Trophoblast cell (in vitro differentiated cells and primary cell): ENCODE measurements around the gene ING2.

Experiments
- DNase-seq, 2 donors: peaks; one replicate each; pipeline ENCODE4 v3.0.0-alpha.2; 2016
- H2AFZ ChIP-seq: 2 replicates; pipeline ENCODE4 v1.6.1; 2013; ENCODE audit warnings: low read length, moderate library complexity, mild to moderate bottlenecking; ENCODE audit not compliant: insufficient read depth, poor library complexity
- H2AK5ac ChIP-seq: 2 replicates; pipeline ENCODE4 v1.6.1; 2013; ENCODE audit warnings: mild to moderate bottlenecking, low read length
- H2BK120ac ChIP-seq: 2 replicates; pipeline ENCODE4 v1.6.1; 2013; ENCODE audit warnings: low read length, mild to moderate bottlenecking, moderate library complexity; ENCODE audit not compliant: insufficient read depth, poor library complexity
- H2BK12ac ChIP-seq: 2 replicates; pipeline ENCODE4 v1.6.1; 2013; ENCODE audit warnings: mild to moderate bottlenecking, low read length, moderate library complexity
- H2BK5ac ChIP-seq: 2 replicates; pipeline ENCODE4 v1.6.1; 2013; ENCODE audit warnings: low read length, low read depth, moderate library complexity, mild to moderate bottlenecking; ENCODE audit not compliant: poor library complexity
- H3K14ac ChIP-seq: 2 replicates; pipeline ENCODE4 v1.6.1; 2013; ENCODE audit warnings: mild to moderate bottlenecking, low read length
- H3K18ac ChIP-seq: 2 replicates; pipeline ENCODE4 v1.6.1; 2013; ENCODE audit warnings: mild to moderate bottlenecking, low read length
- H3K23ac ChIP-seq: 2 replicates; pipeline ENCODE4 v1.6.1; 2013; ENCODE audit warnings: low read length
- H3K27ac ChIP-seq: 2 replicates; pipeline ENCODE4 v1.5.1; 2013; ENCODE audit warnings: low read depth, mild to moderate bottlenecking, inconsistent platforms, low read length, moderate library complexity
- H3K27me3 ChIP-seq: 2 replicates; pipeline ENCODE4 v1.6.1; 2013; ENCODE audit warnings: inconsistent platforms, mild to moderate bottlenecking, low read length, moderate library complexity; ENCODE audit not compliant: insufficient read depth
- H3K36me3 ChIP-seq, 2 experiments: 1 replicate in 1 of 2; 2 replicates in 1 of 2; pipeline ENCODE4 v1.6.1; 2013; ENCODE audit warnings: low read length in 2 of 2, mild to moderate bottlenecking in 2 of 2, moderate library complexity in 1 of 2; ENCODE audit not compliant: insufficient read depth in 2 of 2, control insufficient read depth in 1 of 2
- H3K4ac ChIP-seq: 2 replicates; pipeline ENCODE4 v1.6.1; 2013; ENCODE audit warnings: low read depth, mild to moderate bottlenecking, low read length, moderate library complexity
- H3K4me1 ChIP-seq, 2 experiments: 1 replicate in 1 of 2; 2 replicates in 1 of 2; pipeline ENCODE4 v1.6.1; 2013; ENCODE audit warnings: low read length in 2 of 2, mild to moderate bottlenecking in 2 of 2, moderate library complexity in 1 of 2; ENCODE audit not compliant: insufficient read depth in 2 of 2, control insufficient read depth in 1 of 2
- H3K4me2 ChIP-seq: 2 replicates; pipeline ENCODE4 v1.6.1; 2013; ENCODE audit warnings: inconsistent platforms, mild to moderate bottlenecking, low read length, moderate library complexity
- H3K4me3 ChIP-seq: 2 replicates; pipeline ENCODE4 v1.5.1; 2013; ENCODE audit warnings: mild to moderate bottlenecking, low read depth, low read length, inconsistent platforms
- H3K79me1 ChIP-seq: one replicate; pipeline ENCODE4 v1.6.1; 2013; ENCODE audit warnings: low read length
- H3K79me2 ChIP-seq: 2 replicates; pipeline ENCODE4 v1.6.1; 2013; ENCODE audit warnings: low read length, mild to moderate bottlenecking; ENCODE audit not compliant: control insufficient read depth, insufficient read depth, poor library complexity
- H3K9ac ChIP-seq: 2 replicates; pipeline ENCODE4 v1.6.1; 2013; ENCODE audit warnings: mild to moderate bottlenecking, low read length
- H3K9me3 ChIP-seq: 2 replicates; pipeline ENCODE4 v1.6.1; 2013; ENCODE audit warnings: low read depth, mild to moderate bottlenecking, control low read depth, inconsistent platforms, low read length; ENCODE audit not compliant: insufficient read depth
- H4K12ac ChIP-seq: 2 replicates; pipeline ENCODE4 v1.6.1; 2013; ENCODE audit warnings: low read depth, mild to moderate bottlenecking, low read length, moderate library complexity
- H4K8ac ChIP-seq: 2 replicates; pipeline ENCODE4 v1.6.1; 2013; ENCODE audit warnings: low read depth, mild to moderate bottlenecking, low read length, moderate library complexity
- H4K91ac ChIP-seq: one replicate; pipeline ENCODE4 v1.6.1; 2013; ENCODE audit warnings: low read depth, mild to moderate bottlenecking, low read length, moderate library complexity
- WGBS: extraction: QIAGEN DNeasy Blood & Tissue Kit; methylation state at CpG from one replicate; pipeline ENCODE4 v1.1.7; 2013; ENCODE audit warnings: missing lambda C conversion rate; ENCODE audit not compliant: insufficient read length, insufficient coverage; ENCODE audit errors: extremely low coverage; 5-methylcytosine and 5-hydroxymethylcytosine counted together

Gene ING2

GRCh38 chr4:183499801-183500200 is 5.1 kb upstream of the ING2 start:
- no peak overlapping the region for H4K91ac ChIP-seq
- H3K4me1 ChIP-seq = no peaks in the 10 kb centered on the region
- no peak overlapping the region for H2AK5ac ChIP-seq
- H3K79me1 ChIP-seq = peaks cover 10% of the 10 kb centered on the region
- H3K79me2 ChIP-seq = peaks cover 2% of the 10 kb centered on the region
- no peaks in the 10 kb centered on the region for H3K9me3 ChIP-seq
- H3K4ac ChIP-seq = no peak overlapping the region
- no peak overlapping the region for H3K23ac ChIP-seq
- no peak overlapping the region for H4K12ac ChIP-seq
- H3K27me3 ChIP-seq = no peaks in the 10 kb centered on the region
- H3K36me3 ChIP-seq = peaks cover 0 to 1% of the 10 kb centered on the region in 2 experiments
- no CpG with 5 or more reads among the region's 5 CpGs for WGBS
- H3K4me3 ChIP-seq = no peak overlapping the region
- no peak overlapping the region for H3K27ac ChIP-seq
- no peak overlapping the region for H4K8ac ChIP-seq
- no peak overlapping the region for H2AFZ ChIP-seq
- no peak overlapping the region for H2BK12ac ChIP-seq
- no peak overlapping the region for H2BK120ac ChIP-seq
- peak in 1 of 2 donors; percentile 9 for DNase-seq
- no peak overlapping the region for H3K9ac ChIP-seq
- H3K14ac ChIP-seq = no peak overlapping the region
- no peak overlapping the region for H3K18ac ChIP-seq
- H3K4me2 ChIP-seq = no peak overlapping the region
- H2BK5ac ChIP-seq = no peak overlapping the region

GRCh38 chr4:183503497-183504063 is 1.3 kb upstream of the ING2 start:
- Histone ChIP-seq H4K91ac (peak overlapping the region; percentile 69), H3K4me2 (peak overlapping the region; percentile 100), H3K79me2 (peaks cover 11% of the 10 kb centered on the region), H3K9me3 (no peaks in the 10 kb centered on the region), H4K12ac (peak overlapping the region; percentile 33), H3K4me1 (no peaks in the 10 kb centered on the region), H3K18ac (peak overlapping the region; percentile 34), H2BK12ac (no peak overlapping the region), H3K4me3 (peak overlapping the region; percentile 89), H3K9ac (peak overlapping the region; percentile 93), H3K23ac (peak overlapping the region; percentile 87), H3K79me1 (peaks cover 20% of the 10 kb centered on the region), H3K14ac (peak overlapping the region; percentile 23), H4K8ac (peak overlapping the region; percentile 47), H2BK5ac (peak overlapping the region; percentile 79), H2AK5ac (no peak overlapping the region), H2AFZ (peak overlapping the region; percentile 73), H3K27ac (peak overlapping the region; percentile 93), H2BK120ac (peak overlapping the region; percentile 54), H3K4ac (peak overlapping the region; percentile 65), H3K36me3 (peaks cover 0 to 1% of the 10 kb centered on the region in 2 experiments), H3K27me3 (no peaks in the 10 kb centered on the region)
- no peak for DNase-seq
- no CpG with 5 or more reads among the region's 15 CpGs for WGBS

- Histone ChIP-seq H3K9me3 (no peaks in the 10 kb centered on the region), H4K8ac (peak overlapping the region; percentile 59), H4K12ac (peak overlapping the region; percentile 33), H3K79me1 (peaks cover 20% of the 10 kb centered on the region), H3K27ac (peak overlapping the region; percentile 93), H2AK5ac (no peak overlapping the region), H4K91ac (peak overlapping the region; percentile 69), H3K9ac (peak overlapping the region; percentile 93), H3K4me3 (peak overlapping the region; percentile 89), H3K14ac (peak overlapping the region; percentile 44), H2BK120ac (peak overlapping the region; percentile 65), H3K4me2 (peak overlapping the region; percentile 100), H3K23ac (peak overlapping the region; percentile 87), H3K27me3 (no peaks in the 10 kb centered on the region), H3K79me2 (peaks cover 11% of the 10 kb centered on the region), H3K18ac (peak overlapping the region; percentile 34), H2BK5ac (peak overlapping the region; percentile 79), H3K4me1 (no peaks in the 10 kb centered on the region), H2BK12ac (no peak overlapping the region), H2AFZ (peak overlapping the region; percentile 73), H3K4ac (peak overlapping the region; percentile 65), H3K36me3 (no peaks in the 10 kb centered on the region)
- DNase-seq = peak; percentile 93 to 97
- no CpG with 5 or more reads among the region's 106 CpGs for WGBS
These were observed 561 bp upstream of the ING2 start for GRCh38 chr4:183504064-183504929.

GRCh38 chr4:183505611-183506388 is 942 bp downstream of the ING2 start:
- Histone ChIP-seq H3K9me3 (no peaks in the 10 kb centered on the region), H3K27ac (peak overlapping the region; percentile 93), H3K14ac (peak overlapping the region; percentile 90), H2BK120ac (peak overlapping the region; percentile 95), H3K4me3 (peak overlapping the region; percentile 83), H3K79me2 (peaks cover 11% of the 10 kb centered on the region), H2BK5ac (peak overlapping the region; percentile 99), H3K4me1 (no peaks in the 10 kb centered on the region), H3K18ac (peak overlapping the region; percentile 94), H2BK12ac (no peak overlapping the region), H4K8ac (peak overlapping the region; percentile 99), H3K23ac (no peak overlapping the region), H2AK5ac (no peak overlapping the region), H4K91ac (peak overlapping the region; percentile 95), H3K9ac (peak overlapping the region; percentile 94), H3K4ac (peak overlapping the region; percentile 90), H3K27me3 (no peaks in the 10 kb centered on the region), H3K36me3 (peaks cover 2 to 4% of the 10 kb centered on the region in 2 experiments), H4K12ac (peak overlapping the region; percentile 94), H3K79me1 (peaks cover 20% of the 10 kb centered on the region), H2AFZ (peak overlapping the region; percentile 81), H3K4me2 (peak overlapping the region; percentile 79)
- no CpG with 5 or more reads among the region's 80 CpGs for whole genome bisulfite sequencing
- peak; percentile 82 to 86 for DNase-seq
